ENCODE measurements around the gene PRPS1L1.

The PRPS1L1 gene

GRCh38 chr7:17994079-17994850, 33.4 kb downstream of the PRPS1L1 start:
- H3K4me1 ChIP-seq: peaks cover 0 to 5% (median 0%) of the 10 kb centered on the region in 10 experiments; a peak in 3 of 20 replicates
- H3K9me3 ChIP-seq (replicated peaks in 1 of 11): peaks cover 0 to 8% (median 0%) of the 10 kb centered on the region in 11 experiments; a peak in 5 of 22 replicates
- H3K36me3 ChIP-seq: no peaks in the 10 kb centered on the region
- no peak overlapping the region for H3K4me2 ChIP-seq
- no peak overlapping the region for H3K27ac ChIP-seq
- no peaks in the 10 kb centered on the region for H3K27me3 ChIP-seq
- no peaks in the 10 kb centered on the region for H4K20me1 ChIP-seq
- TF ChIP-seq Cebpa-rat (IDR thresholded peaks at IDR 0.05): no peak
- no peak overlapping the region for H3K4me3 ChIP-seq
- H3K9ac ChIP-seq: no peak overlapping the region

DNA sequence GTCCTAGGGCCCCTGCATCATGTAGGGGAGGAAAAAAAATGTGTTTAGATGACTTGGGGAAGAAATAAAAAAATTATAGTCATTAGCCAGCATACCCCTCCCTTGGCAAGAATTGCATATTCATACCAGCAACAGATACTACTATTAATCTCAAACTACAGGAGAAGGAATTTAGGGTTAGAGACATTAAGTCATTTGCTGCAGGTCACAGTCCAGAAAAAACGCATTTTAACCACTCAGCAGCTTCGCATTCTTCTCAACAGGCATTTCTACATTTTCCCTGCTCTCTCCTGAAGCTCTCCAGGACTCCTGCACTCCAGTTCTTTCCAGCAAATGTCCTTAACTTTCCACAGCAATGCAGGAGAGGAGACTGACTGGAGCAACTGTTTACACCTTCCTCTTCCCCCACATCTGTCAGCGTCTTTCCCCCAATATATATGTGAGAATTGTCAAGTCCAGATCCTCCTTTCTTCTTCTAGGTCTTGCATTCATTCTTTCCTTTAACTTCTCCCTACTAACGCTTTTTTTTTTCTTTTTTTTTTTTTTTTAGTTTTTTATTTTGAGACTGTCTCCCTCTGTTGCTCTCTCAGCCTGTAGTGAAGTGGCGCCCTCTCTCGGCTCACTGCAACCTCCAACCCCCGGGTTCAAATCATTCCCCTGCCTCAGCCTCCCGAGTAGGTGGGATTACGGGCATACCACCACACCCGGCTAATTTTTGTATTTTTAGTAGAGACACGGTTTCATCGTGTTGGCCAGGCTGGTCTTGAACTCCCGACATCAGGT, 35.6 kb downstream of the PRPS1L1 start:
- Histone ChIP-seq H3K27ac (no peak overlapping the region), H3K4me1 (peaks cover 0 to 8% (median 0%) of the 10 kb centered on the region in 10 experiments; a peak in 3 of 20 replicates), H3K4me3 (no peak overlapping the region), H4K20me1 (no peaks in the 10 kb centered on the region), H3K9me3 (replicated peaks in 1 of 11) (no peaks in the 10 kb centered on the region), H3K4me2 (no peak overlapping the region), H3K36me3 (no peaks in the 10 kb centered on the region), H3K9ac (no peak overlapping the region), H3K27me3 (no peaks in the 10 kb centered on the region)
- no peak for TF ChIP-seq Cebpa-rat (IDR thresholded peaks at IDR 0.05)

- Histone ChIP-seq H4K20me1 (no peaks in the 10 kb centered on the region), H3K9ac (no peak overlapping the region), H3K9me3 (replicated peaks in 1 of 11) (no peaks in the 10 kb centered on the region), H3K4me3 (no peak overlapping the region), H3K27me3 (no peaks in the 10 kb centered on the region), H3K36me3 (no peaks in the 10 kb centered on the region), H3K27ac (no peak overlapping the region), H3K4me2 (no peak overlapping the region), H3K4me1 (peaks cover 0 to 8% (median 0%) of the 10 kb centered on the region in 10 experiments; a peak in 3 of 20 replicates)
- TF ChIP-seq Cebpa-rat (IDR thresholded peaks at IDR 0.05): no peak
Observed at GRCh38 chr7:17990761-17991160, 36.9 kb downstream of the PRPS1L1 start.

- H4K20me1 ChIP-seq: no peaks in the 10 kb centered on the region
- H3K4me3 ChIP-seq: no peak overlapping the region
- H3K4me2 ChIP-seq: peak overlapping the region in 2 of 11 experiments; percentile 37 to 57; a peak in 3 of 22 replicates
- H3K9ac ChIP-seq: no peak overlapping the region
- TF ChIP-seq Cebpa-rat (IDR thresholded peaks at IDR 0.05): no peak
- H3K27me3 ChIP-seq: no peaks in the 10 kb centered on the region
- H3K27ac ChIP-seq: no peak overlapping the region
- no peaks in the 10 kb centered on the region for H3K36me3 ChIP-seq
- H3K4me1 ChIP-seq: peaks cover 0 to 9% (median 0%) of the 10 kb centered on the region in 10 experiments; a peak in 4 of 20 replicates
- no peaks in the 10 kb centered on the region for H3K9me3 ChIP-seq (replicated peaks in 1 of 11)
Observed at GRCh38 chr7:17989546-17989945, 38.1 kb downstream of the PRPS1L1 start.

- H3K4me2 ChIP-seq: peak overlapping the region in 2 of 11 experiments; percentile 28 to 37; a peak in 1 of 22 replicates
- no peaks in the 10 kb centered on the region for H3K36me3 ChIP-seq
- no peak for TF ChIP-seq Cebpa-rat (IDR thresholded peaks at IDR 0.05)
- H4K20me1 ChIP-seq: no peaks in the 10 kb centered on the region
- no peak overlapping the region for H3K9ac ChIP-seq
- H3K27ac ChIP-seq: no peak overlapping the region
- H3K4me3 ChIP-seq: no peak overlapping the region
- no peaks in the 10 kb centered on the region for H3K9me3 ChIP-seq (replicated peaks in 1 of 11)
- peaks cover 0 to 16% (median 0%) of the 10 kb centered on the region in 10 experiments; a peak in 6 of 20 replicates for H3K4me1 ChIP-seq
- H3K27me3 ChIP-seq: no peaks in the 10 kb centered on the region
Observed at GRCh38 chr7:17988858-17989257, 38.8 kb downstream of the PRPS1L1 start.

DNA sequence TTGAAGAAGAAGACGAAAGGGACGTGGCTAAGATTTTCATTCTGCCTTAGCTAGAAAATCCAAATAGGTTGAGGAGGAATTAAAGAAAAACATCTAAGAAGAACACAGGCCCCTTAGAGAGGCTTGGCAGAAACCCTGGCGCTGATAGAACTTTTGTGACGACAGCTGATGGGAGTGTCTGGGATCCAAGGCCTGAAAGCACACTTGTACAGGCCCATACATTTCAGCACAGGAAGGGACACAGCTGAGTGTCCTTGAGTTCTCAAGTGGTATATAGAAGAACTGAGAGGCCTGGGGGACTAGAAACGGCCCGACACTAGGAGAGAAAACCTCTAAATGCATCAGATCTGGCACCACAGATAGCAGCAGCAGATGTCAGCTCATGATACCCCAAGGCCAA, 39.5 kb downstream of the PRPS1L1 start:
- H3K4me2 ChIP-seq: no peak overlapping the region
- TF ChIP-seq Cebpa-rat (IDR thresholded peaks at IDR 0.05): no peak
- no peak overlapping the region for H3K4me3 ChIP-seq
- H3K27ac ChIP-seq: no peak overlapping the region
- H3K9ac ChIP-seq: no peak overlapping the region
- peaks cover 0 to 22% (median 0%) of the 10 kb centered on the region in 10 experiments; a peak in 7 of 20 replicates for H3K4me1 ChIP-seq
- no peaks in the 10 kb centered on the region for H4K20me1 ChIP-seq
- H3K36me3 ChIP-seq: no peaks in the 10 kb centered on the region
- no peaks in the 10 kb centered on the region for H3K27me3 ChIP-seq
- H3K9me3 ChIP-seq (replicated peaks in 1 of 11): no peaks in the 10 kb centered on the region

- no peak overlapping the region for H3K27ac ChIP-seq
- no peaks in the 10 kb centered on the region for H3K36me3 ChIP-seq
- H3K27me3 ChIP-seq: no peaks in the 10 kb centered on the region
- peaks cover 0 to 22% (median 0%) of the 10 kb centered on the region in 10 experiments; a peak in 7 of 20 replicates for H3K4me1 ChIP-seq
- no peaks in the 10 kb centered on the region for H4K20me1 ChIP-seq
- TF ChIP-seq Cebpa-rat (IDR thresholded peaks at IDR 0.05): no peak
- peaks cover 0 to 4% (median 0%) of the 10 kb centered on the region in 11 experiments; a peak in 2 of 22 replicates for H3K9me3 ChIP-seq (replicated peaks in 1 of 11)
- H3K4me2 ChIP-seq: no peak overlapping the region
- no peak overlapping the region for H3K9ac ChIP-seq
- no peak overlapping the region for H3K4me3 ChIP-seq
Observed at GRCh38 chr7:17986851-17987250, 40.8 kb downstream of the PRPS1L1 start.

DNA sequence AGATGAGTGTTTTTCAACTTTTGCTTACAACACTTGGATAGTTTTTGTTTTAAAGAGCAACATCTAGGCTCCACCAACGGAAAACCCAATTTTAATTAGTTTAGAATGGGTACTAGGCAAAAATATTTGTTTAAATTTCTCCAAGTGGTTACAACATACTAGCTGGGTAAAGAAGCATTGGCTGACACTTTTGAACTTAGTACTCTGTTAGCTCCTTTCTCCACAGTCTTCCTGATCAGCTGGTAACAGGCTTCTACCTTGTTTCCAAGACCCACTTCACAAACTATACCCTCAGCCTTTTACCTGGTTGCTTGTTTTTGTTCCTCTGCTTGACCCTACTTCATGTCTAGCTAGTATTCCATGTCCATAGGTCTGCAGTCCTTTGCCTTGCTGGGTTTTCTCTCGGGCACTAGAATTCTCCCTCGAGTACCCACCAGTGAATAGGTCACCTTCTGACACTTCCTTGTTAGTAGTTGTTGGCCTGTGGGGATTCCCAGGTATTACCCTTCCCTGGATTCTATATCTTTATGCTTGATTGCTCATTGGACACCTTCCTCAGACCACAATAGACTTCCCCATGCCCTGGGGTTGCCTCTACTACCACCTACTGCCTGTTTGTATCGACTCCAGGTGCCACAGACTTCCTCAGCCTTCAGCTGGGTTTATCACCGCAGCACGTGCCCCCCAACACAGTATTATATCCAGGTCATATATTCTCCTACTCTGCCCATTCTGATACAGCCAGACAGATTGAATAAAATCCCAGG, 42.0 kb downstream of the PRPS1L1 start:
- TF ChIP-seq Cebpa-rat (IDR thresholded peaks at IDR 0.05): no peak
- peaks cover 0 to 22% (median 0%) of the 10 kb centered on the region in 10 experiments; a peak in 7 of 20 replicates for H3K4me1 ChIP-seq
- H3K4me3 ChIP-seq: no peak overlapping the region
- H3K9ac ChIP-seq: no peak overlapping the region
- no peaks in the 10 kb centered on the region for H3K27me3 ChIP-seq
- H4K20me1 ChIP-seq: no peaks in the 10 kb centered on the region
- H3K27ac ChIP-seq: no peak overlapping the region
- H3K9me3 ChIP-seq (replicated peaks in 1 of 11): peaks cover 0 to 12% (median 0%) of the 10 kb centered on the region in 11 experiments; a peak in 5 of 22 replicates
- no peak overlapping the region for H3K4me2 ChIP-seq
- no peaks in the 10 kb centered on the region for H3K36me3 ChIP-seq
